CD4-positive, alpha-beta memory T cell (primary cell): ENCODE results near the gene TRIM71. TPM values are rescaled to one million over a fixed set of nuclear protein-coding genes. Genes with fewer than 3 reads are reported as not detected.

ENCODE experiments used
- CTCF ChIA-PET: fragments of 350-600 bp; sonication (Branson Sonifier 250); formaldehyde crosslinking; loops from one replicate; lab custom pipeline; 2021; ENCODE audit warnings: inconsistent platforms; ENCODE audit not compliant: partially characterized antibody; lab: Charles Lee
- POLR2A ChIA-PET: fragments of 350-600 bp; sonication (Branson Sonifier 250); formaldehyde crosslinking; loops from one replicate; lab custom pipeline; 2021; ENCODE audit not compliant: partially characterized antibody; lab: Charles Lee
- DNase-seq, 5 donors: peaks; one replicate each; pipeline versions ENCODE4 v3.0.0 to v3.0.0-alpha.2; 2020 to 2022; ENCODE audit warnings: mixed read lengths in 1 of 5
- H3K27ac ChIP-seq: one replicate; pipeline ENCODE4 v1.7.0; 2013; ENCODE audit warnings: low read depth, low read length
- H3K27me3 ChIP-seq: 2 replicates; pipeline ENCODE4 v1.7.0; 2013; ENCODE audit warnings: mild to moderate bottlenecking, low read length, moderate library complexity; ENCODE audit not compliant: insufficient read depth
- H3K36me3 ChIP-seq: 2 replicates; pipeline ENCODE4 v1.7.0; 2013; ENCODE audit warnings: mild to moderate bottlenecking, low read length, moderate library complexity; ENCODE audit not compliant: insufficient read depth
- H3K4me1 ChIP-seq: 2 replicates; pipeline ENCODE4 v1.7.0; 2013; ENCODE audit warnings: mild to moderate bottlenecking, low read length, moderate library complexity; ENCODE audit not compliant: insufficient read depth
- H3K4me3 ChIP-seq, 2 donors: one replicate each; pipeline ENCODE4 v1.7.0; 2013; ENCODE audit warnings: low read length in 2 of 2, mild to moderate bottlenecking in 1 of 2
- H3K9me3 ChIP-seq, 2 donors: one replicate each; pipeline ENCODE4 v1.7.0; 2013; ENCODE audit warnings: low read length in 2 of 2, control low read depth in 1 of 2; ENCODE audit not compliant: control insufficient read depth in 1 of 2
- H3K27ac Mint-ChIP-seq, 7 donors: one replicate each; pipeline ENCODE4 v1.8.0; 2020 to 2021; ENCODE audit warnings: mixed read lengths in 7 of 7, mild to moderate bottlenecking in 6 of 7, inconsistent platforms in 3 of 7, moderate library complexity in 3 of 7
- H3K27me3 Mint-ChIP-seq, 2 donors: one replicate each; pipeline ENCODE4 v1.8.0; 2020 to 2021; ENCODE audit warnings: mixed read lengths in 2 of 2
- H3K36me3 Mint-ChIP-seq, 2 donors: one replicate each; pipeline ENCODE4 v1.8.0; 2020 to 2021; ENCODE audit warnings: mixed read lengths in 2 of 2, inconsistent platforms in 1 of 2, mild to moderate bottlenecking in 1 of 2
- H3K4me1 Mint-ChIP-seq, 4 donors: one replicate each; pipeline ENCODE4 v1.8.0; 2020 to 2021; ENCODE audit warnings: mixed read lengths in 4 of 4, mild to moderate bottlenecking in 1 of 4
- H3K4me3 Mint-ChIP-seq, 8 donors: one replicate each; pipeline ENCODE4 v1.8.0; 2020 to 2021; ENCODE audit warnings: mixed read lengths in 8 of 8, mild to moderate bottlenecking in 7 of 8, moderate library complexity in 6 of 8, inconsistent platforms in 3 of 8
- H3K9me3 Mint-ChIP-seq, 8 donors: one replicate each; pipeline ENCODE4 v1.8.0; 2020 to 2021; ENCODE audit warnings: mixed read lengths in 8 of 8, mild to moderate bottlenecking in 5 of 8, inconsistent platforms in 3 of 8, moderate library complexity in 1 of 8
- intact Hi-C: fragments of 100-400 bp; cut with micrococcal nuclease; formaldehyde crosslinking; loops from one replicate; pipeline ENCODE4 v1.15.1; 2023
- polyA plus RNA-seq, 2 donors: library from polyadenylated mRNA; unstranded; fragments of 300-500 nt; fragmentation: Illumina TruSeq; gene quantifications; one replicate each; pipeline ENCODE4 v1.2.3, GENCODE V29; 2021
- total RNA-seq, 2 experiments: library from RNA; stranded (reverse); gene quantifications; one replicate each; pipeline ENCODE4 v1.2.3, GENCODE V29; 2021

TRIM71 gene
- total and polyA plus RNA-seq, 4 experiments from 2014 or later = not detected

DNA sequence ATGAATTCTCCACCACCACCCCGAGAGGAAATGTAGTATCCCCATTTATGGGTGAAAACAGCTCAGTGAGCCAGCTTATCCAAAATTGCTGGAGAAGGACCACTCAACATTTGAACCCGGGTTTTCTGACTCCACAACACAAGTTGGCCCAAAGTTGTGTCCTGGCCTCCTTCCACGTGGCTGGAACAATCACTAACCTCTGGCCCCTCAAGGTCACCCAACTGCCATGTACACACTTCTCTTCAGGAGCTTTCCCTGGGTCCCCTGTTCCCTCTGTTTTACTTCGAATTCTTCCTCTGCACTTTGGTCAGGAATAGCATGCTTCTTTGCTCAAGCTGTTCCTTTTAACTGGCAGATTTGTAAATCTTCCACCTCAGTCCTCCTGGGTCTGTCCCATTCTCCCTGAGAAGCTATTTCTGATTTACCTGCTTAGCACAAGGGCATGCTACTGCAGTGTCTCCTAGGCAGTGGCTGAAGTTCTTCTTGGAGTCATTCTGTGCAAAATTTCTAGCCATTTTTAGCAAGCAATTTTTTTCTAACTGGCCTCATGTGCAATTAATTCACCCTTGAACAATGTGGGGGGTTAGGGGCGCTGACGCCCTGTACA lies 39.2 kb downstream of the TRIM71 start:
- H3K27me3 ChIP-seq = no peaks in the 10 kb centered on the region
- intact Hi-C loops = no loop called here
- no peaks in the 10 kb centered on the region for H3K36me3 ChIP-seq
- Mint-ChIP-seq H3K9me3 (no peaks in the 10 kb centered on the region), H3K27me3 (peaks cover 3 to 8% of the 10 kb centered on the region in 2 donors), H3K36me3 (no peaks in the 10 kb centered on the region), H3K27ac (no peak overlapping the region), H3K4me3 (no peak overlapping the region), H3K4me1 (no peaks in the 10 kb centered on the region)
- H3K4me1 ChIP-seq = no peaks in the 10 kb centered on the region
- POLR2A ChIA-PET = no interaction called here
- DNase-seq = no peak
- H3K9me3 ChIP-seq = no peaks in the 10 kb centered on the region
- no peak overlapping the region for H3K4me3 ChIP-seq
- H3K27ac ChIP-seq = no peak overlapping the region
- CTCF ChIA-PET = no interaction called here

DNA sequence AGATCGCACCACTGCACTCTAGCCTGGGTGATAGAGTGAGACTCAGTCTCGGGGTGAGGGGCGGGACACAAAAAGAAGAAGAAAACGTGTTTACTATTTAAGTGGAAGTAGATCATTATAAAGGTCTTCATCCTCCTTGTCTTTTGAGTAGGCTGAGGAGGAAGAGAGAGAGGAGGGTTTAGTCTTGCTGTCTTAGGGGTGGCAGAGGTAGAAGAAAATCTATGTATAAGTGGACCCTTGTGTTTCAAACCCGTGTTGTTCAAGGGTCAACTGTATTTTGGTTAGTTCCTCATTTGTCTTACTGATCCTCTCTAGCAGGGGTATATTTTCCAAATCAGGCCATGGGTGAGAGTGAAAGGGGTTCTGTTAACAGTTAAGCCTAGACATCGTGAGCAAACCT lies 40.1 kb downstream of the TRIM71 start:
- Mint-ChIP-seq H3K4me1 (no peaks in the 10 kb centered on the region), H3K27ac (no peak overlapping the region), H3K4me3 (no peak overlapping the region), H3K27me3 (peaks cover 3 to 8% of the 10 kb centered on the region in 2 donors), H3K9me3 (no peaks in the 10 kb centered on the region), H3K36me3 (no peaks in the 10 kb centered on the region)
- intact Hi-C loops = no loop called here
- H3K27ac ChIP-seq = no peak overlapping the region
- no peak overlapping the region for H3K4me3 ChIP-seq
- no peaks in the 10 kb centered on the region for H3K36me3 ChIP-seq
- no peaks in the 10 kb centered on the region for H3K9me3 ChIP-seq
- ChIA-PET CTCF (no interaction called here), POLR2A (no interaction called here)
- no peak for DNase-seq
- no peaks in the 10 kb centered on the region for H3K27me3 ChIP-seq
- no peaks in the 10 kb centered on the region for H3K4me1 ChIP-seq

DNA sequence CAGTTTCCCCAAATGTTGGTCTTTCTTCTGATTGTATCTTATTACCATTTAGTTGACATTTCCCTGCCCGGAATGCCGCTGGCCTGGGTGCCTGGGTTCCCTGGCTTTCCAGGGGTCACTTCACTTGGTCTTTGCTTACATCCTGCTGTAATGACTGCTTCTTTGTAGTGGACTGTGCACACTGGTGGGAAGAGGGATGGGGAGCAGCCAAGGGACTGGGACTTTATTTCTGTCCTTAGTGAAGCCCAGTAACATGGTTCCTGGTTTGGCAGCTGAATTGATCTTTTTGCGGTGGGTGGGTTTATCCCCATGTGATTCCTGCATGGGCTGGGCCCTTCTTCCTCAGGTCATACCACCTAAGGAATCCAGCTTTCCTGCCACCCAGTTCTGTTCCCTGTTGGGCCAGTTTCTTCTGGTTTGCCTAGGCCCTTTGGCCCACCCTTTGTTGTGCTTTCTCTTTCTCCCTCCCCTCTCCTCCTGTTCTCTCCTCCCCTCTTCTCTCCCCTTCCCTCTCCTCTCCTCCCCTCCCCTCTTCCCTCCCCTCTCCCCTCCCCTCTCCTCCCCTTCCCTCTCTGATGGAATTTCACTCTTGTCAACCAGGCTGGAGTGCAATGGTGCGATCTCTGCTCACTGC lies 41.9 kb downstream of the TRIM71 start:
- ChIA-PET CTCF (no interaction called here), POLR2A (no interaction called here)
- Mint-ChIP-seq H3K4me3 (peak overlapping the region in 1 of 8 donors; percentile 17), H3K36me3 (no peaks in the 10 kb centered on the region), H3K9me3 (no peaks in the 10 kb centered on the region), H3K4me1 (no peaks in the 10 kb centered on the region), H3K27ac (no peak overlapping the region), H3K27me3 (peaks cover 2 to 3% of the 10 kb centered on the region in 2 donors)
- H3K36me3 ChIP-seq = no peaks in the 10 kb centered on the region
- intact Hi-C loops = no loop called here
- H3K27ac ChIP-seq = no peak overlapping the region
- H3K4me1 ChIP-seq = no peaks in the 10 kb centered on the region
- H3K4me3 ChIP-seq = no peak overlapping the region
- H3K9me3 ChIP-seq = no peaks in the 10 kb centered on the region
- DNase-seq = no peak
- no peaks in the 10 kb centered on the region for H3K27me3 ChIP-seq

DNA sequence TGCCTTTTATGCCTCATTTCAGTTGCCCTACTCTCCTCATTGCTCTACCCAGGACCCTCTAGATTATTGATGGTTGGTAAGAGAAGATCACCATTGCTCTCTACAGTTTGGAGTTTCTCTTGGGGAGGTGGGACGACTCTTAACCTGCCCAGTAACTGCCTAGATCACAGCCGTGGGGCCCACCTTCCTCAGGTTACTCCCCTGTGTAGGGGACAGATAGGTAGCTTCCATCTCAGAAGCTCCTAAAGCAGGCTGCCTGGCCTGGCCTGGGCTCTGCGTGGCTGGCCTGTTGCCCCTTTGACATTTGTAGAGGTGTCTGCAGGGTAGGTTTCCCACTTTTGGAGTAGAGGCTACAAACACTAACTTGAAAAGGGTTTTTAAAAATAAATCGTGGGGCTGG lies 42.7 kb downstream of the TRIM71 start:
- no peak overlapping the region for H3K4me3 Mint-ChIP-seq
- no peaks in the 10 kb centered on the region for H3K4me1 Mint-ChIP-seq
- Histone ChIP-seq H3K9me3 (no peaks in the 10 kb centered on the region), H3K4me1 (no peaks in the 10 kb centered on the region), H3K36me3 (no peaks in the 10 kb centered on the region), H3K27me3 (no peaks in the 10 kb centered on the region), H3K4me3 (no peak overlapping the region), H3K27ac (no peak overlapping the region)
- intact Hi-C loops = no loop called here
- no peaks in the 10 kb centered on the region for H3K36me3 Mint-ChIP-seq
- peaks cover 0 to 3% of the 10 kb centered on the region in 2 donors for H3K27me3 Mint-ChIP-seq
- no peaks in the 10 kb centered on the region for H3K9me3 Mint-ChIP-seq
- DNase-seq = no peak
- H3K27ac Mint-ChIP-seq = no peak overlapping the region
- ChIA-PET CTCF (no interaction called here), POLR2A (no interaction called here)

DNA sequence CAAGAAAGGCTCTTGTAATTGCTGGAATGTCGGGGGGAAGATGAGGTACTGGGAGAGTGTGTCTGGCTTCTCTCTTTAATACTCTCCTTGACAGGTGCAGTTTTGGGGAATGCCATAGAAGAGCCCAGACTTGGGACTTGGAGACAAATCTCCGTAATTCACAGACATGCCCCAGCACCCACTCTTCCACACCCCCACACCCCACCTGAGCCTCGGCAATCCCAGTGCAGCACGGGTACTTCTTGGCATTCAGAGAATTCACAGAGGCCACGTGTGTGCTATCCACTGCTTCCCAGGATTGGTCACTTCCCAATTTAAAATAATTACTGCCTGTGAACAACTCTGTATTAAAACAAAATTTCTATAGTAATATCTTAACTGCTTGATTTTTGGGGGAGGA lies 43.9 kb downstream of the TRIM71 start:
- H3K9me3 Mint-ChIP-seq = no peaks in the 10 kb centered on the region
- peaks cover 3% of the 10 kb centered on the region in 2 donors for H3K27me3 Mint-ChIP-seq
- no peaks in the 10 kb centered on the region for H3K4me1 ChIP-seq
- no peak overlapping the region for H3K4me3 ChIP-seq
- no peak overlapping the region for H3K27ac ChIP-seq
- H3K9me3 ChIP-seq = no peaks in the 10 kb centered on the region
- intact Hi-C loops = no loop called here
- H3K27ac Mint-ChIP-seq = peak overlapping the region in 1 of 7 donors; percentile 47
- H3K36me3 Mint-ChIP-seq = no peaks in the 10 kb centered on the region
- no peak overlapping the region for H3K4me3 Mint-ChIP-seq
- ChIA-PET POLR2A (no interaction called here), CTCF (no interaction called here)
- H3K4me1 Mint-ChIP-seq = no peaks in the 10 kb centered on the region
- no peaks in the 10 kb centered on the region for H3K36me3 ChIP-seq
- DNase-seq = no peak
- no peaks in the 10 kb centered on the region for H3K27me3 ChIP-seq

DNA sequence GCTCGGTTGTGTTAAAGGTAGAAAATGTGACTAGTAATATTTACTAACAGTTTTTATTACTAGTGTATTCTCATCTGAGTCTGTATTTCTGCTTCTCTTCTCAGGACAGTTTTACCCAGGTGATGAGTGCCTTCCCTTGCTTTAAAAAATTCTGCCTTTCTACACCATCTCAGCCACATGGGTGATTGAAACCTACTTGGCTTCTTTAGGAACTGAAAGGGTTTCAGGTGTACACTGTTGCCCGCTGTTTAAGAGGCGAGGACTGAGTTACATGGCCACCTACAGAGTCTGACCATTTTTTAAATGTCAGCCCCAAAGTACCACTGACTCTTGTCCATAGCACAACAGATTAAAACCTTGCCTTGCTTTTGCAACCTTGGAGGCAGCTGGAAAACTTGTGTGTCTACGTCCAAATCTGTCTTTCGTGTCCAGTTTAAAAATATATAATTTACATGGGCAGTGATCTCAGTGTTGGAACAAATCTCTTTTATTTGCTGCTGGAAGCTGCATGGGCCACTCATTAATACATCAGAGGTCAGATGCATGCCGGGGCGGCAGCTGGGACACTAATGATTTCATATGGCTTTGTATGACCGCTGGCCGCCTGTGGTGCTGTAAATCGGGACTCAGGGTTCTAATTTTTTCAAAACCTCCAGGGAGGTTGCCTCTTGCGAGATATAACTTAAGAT lies 44.6 kb downstream of the TRIM71 start:
- no peaks in the 10 kb centered on the region for H3K36me3 ChIP-seq
- no peak for DNase-seq
- POLR2A ChIA-PET = no interaction called here
- H3K27ac ChIP-seq = no peak overlapping the region
- Mint-ChIP-seq H3K36me3 (no peaks in the 10 kb centered on the region), H3K27ac (no peak overlapping the region), H3K4me1 (no peaks in the 10 kb centered on the region), H3K27me3 (peaks cover 0 to 6% of the 10 kb centered on the region in 2 donors), H3K4me3 (no peak overlapping the region), H3K9me3 (no peaks in the 10 kb centered on the region)
- no peaks in the 10 kb centered on the region for H3K4me1 ChIP-seq
- CTCF ChIA-PET = no interaction called here
- H3K27me3 ChIP-seq = no peaks in the 10 kb centered on the region
- intact Hi-C loops = no loop called here
- H3K9me3 ChIP-seq = no peaks in the 10 kb centered on the region
- no peak overlapping the region for H3K4me3 ChIP-seq

DNA sequence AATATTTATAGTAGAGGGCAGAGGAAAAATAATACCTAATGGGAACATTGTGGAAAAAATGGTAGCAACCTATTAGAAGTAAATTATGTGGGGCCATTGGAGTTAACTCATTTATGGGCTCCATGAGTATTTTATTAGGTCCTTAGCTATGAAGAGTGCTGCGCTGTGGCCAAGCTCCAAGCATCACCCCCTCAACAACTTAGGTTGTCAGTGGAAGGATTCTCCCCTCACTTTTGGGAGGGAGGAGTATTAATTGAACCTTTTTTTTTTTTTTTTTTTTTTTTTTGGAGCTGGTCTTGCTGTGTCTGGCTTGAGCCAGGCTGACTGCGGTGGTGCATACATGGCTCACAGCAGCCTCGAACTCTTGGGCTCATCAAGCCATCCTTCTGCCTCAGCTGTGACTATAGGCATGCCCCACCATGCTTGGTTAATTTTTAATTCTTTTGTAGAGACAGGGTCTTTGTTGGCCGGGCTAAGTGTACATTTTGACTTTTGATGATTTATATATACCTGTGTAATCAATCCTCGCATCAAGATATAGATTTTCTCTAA lies 45.2 kb downstream of the TRIM71 start:
- Histone ChIP-seq H3K27ac (no peak overlapping the region), H3K4me3 (no peak overlapping the region), H3K27me3 (no peaks in the 10 kb centered on the region), H3K9me3 (no peaks in the 10 kb centered on the region), H3K4me1 (no peaks in the 10 kb centered on the region), H3K36me3 (no peaks in the 10 kb centered on the region)
- ChIA-PET CTCF (interaction anchor here (1.0 kb wide), 1 partner anchor 40 kb away, joined by 3 read pairs; no protein-coding TSS in a partner anchor), POLR2A (no interaction called here)
- DNase-seq = no peak
- Mint-ChIP-seq H3K9me3 (no peaks in the 10 kb centered on the region), H3K27ac (no peak overlapping the region), H3K36me3 (no peaks in the 10 kb centered on the region), H3K27me3 (peaks cover 0 to 6% of the 10 kb centered on the region in 2 donors), H3K4me3 (no peak overlapping the region), H3K4me1 (no peaks in the 10 kb centered on the region)
- intact Hi-C loops = no loop called here
